Prostate gland (tissue), 2 donors: ENCODE data around the gene TMEM250. TPM values are rescaled to one million over a fixed set of nuclear protein-coding genes. Genes with fewer than 3 reads are reported as not detected.

Experiments
- DNase-seq: peaks from one replicate; pipeline ENCODE4 v3.0.0-alpha.2; 2019; ENCODE audit warnings: low spot score
- H3K27ac ChIP-seq, 2 donors: fragments of 200-600 bp; sonication (generic); 2 replicates each; pipeline ENCODE4 v1.5.1; 2017 to 2019
- H3K27me3 ChIP-seq: fragments of 200-600 bp; sonication (generic); replicated peaks from 2 replicates; pipeline ENCODE4 v1.5.1; 2019; ENCODE audit not compliant: insufficient read depth
- H3K36me3 ChIP-seq, 2 donors: fragments of 200-600 bp; sonication (generic); 1 replicate in 1 of 2; 2 replicates in 1 of 2; pipeline versions ENCODE4 v1.5.1 to v1.8.1; 2017 to 2019
- H3K4me1 ChIP-seq: fragments of 200-600 bp; sonication (generic); replicated peaks from 2 replicates; pipeline ENCODE4 v1.5.1; 2019
- H3K4me3 ChIP-seq, 2 donors: fragments of 200-600 bp; sonication (generic); 2 replicates each; pipeline ENCODE4 v1.5.1; 2017 to 2019
- H3K9me3 ChIP-seq: fragments of 200-600 bp; sonication (generic); 2 replicates; pipeline ENCODE4 v1.5.1; 2017
- POLR2A ChIP-seq: fragments of 450-650 bp; IDR thresholded peaks from one replicate; pipeline ENCODE4 v1.6.1; 2016; ENCODE audit warnings: antibody characterized with exemption, mild to moderate bottlenecking
- POLR2AphosphoS5 ChIP-seq: sonication (generic); formaldehyde crosslinking; IDR thresholded peaks from one replicate; pipeline ENCODE4 v1.6.1; 2017; ENCODE audit warnings: antibody characterized with exemption
- WGBS: methylation state at CpG from one replicate; pipeline ENCODE4 v1.1.5; 2018; 5-methylcytosine and 5-hydroxymethylcytosine counted together
- intact Hi-C: fragments of 100-400 bp; cut with DNase I; formaldehyde crosslinking; loops from one replicate; pipeline ENCODE4 v1.14.2; 2022
- total RNA-seq, 2 donors: library from RNA; depleted of rRNA; stranded (reverse); fragments of >200 nt; gene quantifications; one replicate each; pipeline ENCODE4 v1.1.0, GENCODE V29; 2016
- TF ChIP-seq, protein P1 (sequence below), 4 experiments: fragments of 200-600 bp in 2 of 4; fragments of 450-650 bp in 2 of 4; sonication (generic) in 2 of 4; IDR thresholded peaks; 1 replicate in 3 of 4; 2 replicates in 1 of 4; pipeline ENCODE4 v1.5.1; 2016 to 2019; ENCODE audit warnings: antibody characterized with exemption in 4 of 4, mild to moderate bottlenecking in 2 of 4, moderate library complexity in 2 of 4

TMEM250 gene
- total RNA-seq, 2 donors from 2014 or later, result 44.7 to 65.1 TPM

DNA sequence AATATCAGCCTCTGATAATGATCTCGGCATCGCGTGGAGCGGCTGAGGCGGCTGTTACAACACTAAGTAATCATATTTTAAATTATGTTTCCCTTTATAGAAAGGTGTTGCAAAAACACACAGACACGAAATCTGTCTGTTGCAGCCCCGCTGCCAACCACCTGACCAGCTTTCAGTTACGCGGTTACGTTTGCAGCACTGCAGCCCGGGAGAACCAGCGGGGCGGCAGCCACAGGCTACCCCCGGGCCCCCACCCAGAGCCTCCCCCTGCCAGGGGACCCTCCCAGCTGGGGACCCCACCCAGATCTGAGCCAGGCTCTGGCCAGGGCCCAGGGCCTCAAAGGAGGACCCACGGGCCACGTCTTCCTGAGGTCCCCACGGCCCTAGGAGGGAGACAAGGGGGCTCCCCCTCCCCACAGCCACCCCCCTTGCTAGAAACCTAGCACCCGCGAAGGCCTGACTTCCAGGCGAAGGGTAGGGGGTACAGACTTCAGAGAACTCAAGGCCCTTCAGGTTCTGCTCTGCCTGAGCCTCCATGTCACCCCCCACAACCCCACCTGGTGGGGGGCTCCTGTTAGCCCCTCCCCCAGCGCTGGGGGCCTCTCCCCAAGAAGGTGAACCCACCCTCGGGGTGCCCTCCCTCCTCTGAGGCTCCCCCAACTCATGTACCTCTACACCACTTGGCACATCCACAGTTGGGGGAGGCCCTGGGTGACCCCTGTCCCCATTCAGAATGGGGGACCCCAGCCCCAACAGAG lies 29.6 kb downstream of the TMEM250 start:
- peak overlapping the region; percentile 37 to 62 for H3K27ac ChIP-seq
- H3K4me1 ChIP-seq, result peaks cover 8% of the 10 kb centered on the region
- WGBS, result 37% methylated on average over 21 of the region's 22 CpGs
- H3K36me3 ChIP-seq, result no peaks in the 10 kb centered on the region
- TF ChIP-seq POLR2AphosphoS5 (no peak), POLR2A (no peak)
- TF ChIP-seq, protein P1, sequence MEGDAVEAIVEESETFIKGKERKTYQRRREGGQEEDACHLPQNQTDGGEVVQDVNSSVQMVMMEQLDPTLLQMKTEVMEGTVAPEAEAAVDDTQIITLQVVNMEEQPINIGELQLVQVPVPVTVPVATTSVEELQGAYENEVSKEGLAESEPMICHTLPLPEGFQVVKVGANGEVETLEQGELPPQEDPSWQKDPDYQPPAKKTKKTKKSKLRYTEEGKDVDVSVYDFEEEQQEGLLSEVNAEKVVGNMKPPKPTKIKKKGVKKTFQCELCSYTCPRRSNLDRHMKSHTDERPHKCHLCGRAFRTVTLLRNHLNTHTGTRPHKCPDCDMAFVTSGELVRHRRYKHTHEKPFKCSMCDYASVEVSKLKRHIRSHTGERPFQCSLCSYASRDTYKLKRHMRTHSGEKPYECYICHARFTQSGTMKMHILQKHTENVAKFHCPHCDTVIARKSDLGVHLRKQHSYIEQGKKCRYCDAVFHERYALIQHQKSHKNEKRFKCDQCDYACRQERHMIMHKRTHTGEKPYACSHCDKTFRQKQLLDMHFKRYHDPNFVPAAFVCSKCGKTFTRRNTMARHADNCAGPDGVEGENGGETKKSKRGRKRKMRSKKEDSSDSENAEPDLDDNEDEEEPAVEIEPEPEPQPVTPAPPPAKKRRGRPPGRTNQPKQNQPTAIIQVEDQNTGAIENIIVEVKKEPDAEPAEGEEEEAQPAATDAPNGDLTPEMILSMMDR (IDR thresholded peaks at IDR 0.05), result no peak
- intact Hi-C loops, result loop anchor here (2.0 to 5.0 kb wide), 2 partner anchors 22 to 33 kb away; no protein-coding TSS in a partner anchor
- no peak overlapping the region for H3K4me3 ChIP-seq
- no peaks in the 10 kb centered on the region for H3K9me3 ChIP-seq
- no peak for DNase-seq
- no peaks in the 10 kb centered on the region for H3K27me3 ChIP-seq

DNA sequence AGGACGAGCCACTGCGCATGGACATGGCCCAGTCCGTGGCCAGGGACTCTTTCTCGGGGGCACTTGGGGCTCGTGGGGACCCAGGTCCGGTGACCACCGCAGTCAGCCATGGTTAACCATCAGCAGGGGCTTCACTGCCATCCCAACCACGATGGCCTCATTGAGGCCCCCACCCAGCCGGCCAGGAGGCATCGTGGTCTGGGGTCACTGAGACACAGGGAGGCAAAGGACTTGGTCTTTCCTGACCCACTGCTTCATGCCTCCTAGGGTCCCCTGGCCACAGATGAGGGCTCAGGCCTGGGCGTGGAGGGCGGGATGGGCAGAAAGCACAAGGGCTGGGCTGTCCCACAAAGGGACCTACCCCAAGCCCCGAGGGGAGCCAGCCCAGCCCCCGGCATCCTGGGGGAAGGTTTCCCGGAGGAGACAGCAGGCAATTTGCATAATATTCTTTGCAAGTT lies 30.2 kb downstream of the TMEM250 start:
- Histone ChIP-seq H3K4me1 (peaks cover 8% of the 10 kb centered on the region), H3K4me3 (no peak overlapping the region), H3K27me3 (no peaks in the 10 kb centered on the region), H3K27ac (peak overlapping the region in 1 of 2 donors; percentile 62), H3K9me3 (no peaks in the 10 kb centered on the region), H3K36me3 (no peaks in the 10 kb centered on the region)
- intact Hi-C loops, result loop anchor here (2.0 to 5.0 kb wide), 2 partner anchors 22 to 34 kb away; no protein-coding TSS in a partner anchor
- DNase-seq, result no peak
- 36% methylated on average over 5 of the region's 15 CpGs for WGBS
- TF ChIP-seq, protein P1 (IDR thresholded peaks at IDR 0.05), result no peak
- TF ChIP-seq POLR2AphosphoS5 (no peak), POLR2A (no peak)

DNA sequence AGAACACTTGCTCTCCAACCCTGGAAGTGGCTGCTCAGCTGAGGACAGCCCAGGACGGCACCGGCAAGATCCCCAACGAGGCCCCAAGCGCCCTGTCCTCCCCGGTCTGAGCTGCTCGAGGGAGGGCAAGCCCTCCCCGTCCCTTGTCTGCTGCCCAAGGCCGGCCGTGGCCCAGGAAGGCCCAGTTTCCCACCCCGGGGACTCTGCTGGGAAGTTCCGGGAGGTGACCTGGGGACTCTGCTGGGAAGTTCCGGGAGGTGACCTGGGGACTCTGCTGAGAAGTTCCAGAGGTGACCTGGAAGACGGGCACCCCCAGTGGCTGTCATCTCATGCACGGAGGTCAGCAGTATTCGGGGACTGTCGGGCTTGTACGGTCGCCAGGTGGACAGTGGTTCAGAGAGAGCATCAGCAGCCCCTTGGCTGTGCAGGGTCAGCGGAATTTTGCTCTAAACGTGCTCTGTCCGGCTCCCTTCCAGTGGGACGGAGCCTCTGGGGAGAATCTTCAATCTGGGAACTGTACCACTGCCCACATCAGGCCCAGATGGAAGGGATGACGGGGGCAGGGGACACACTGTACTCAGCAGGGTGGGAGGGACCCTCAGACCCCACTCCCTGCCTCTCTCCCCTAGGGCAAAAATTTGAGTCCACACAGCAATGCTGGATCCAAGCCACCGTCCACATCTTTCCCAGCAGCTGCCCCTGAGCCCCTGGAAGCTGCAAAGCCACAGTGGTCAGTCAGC lies 30.8 kb downstream of the TMEM250 start:
- Histone ChIP-seq H3K27me3 (no peaks in the 10 kb centered on the region), H3K9me3 (no peaks in the 10 kb centered on the region), H3K4me1 (peaks cover 8% of the 10 kb centered on the region), H3K4me3 (no peak overlapping the region), H3K27ac (peak overlapping the region in 1 of 2 donors; percentile 62), H3K36me3 (no peaks in the 10 kb centered on the region)
- TF ChIP-seq POLR2AphosphoS5 (no peak), POLR2A (no peak)
- TF ChIP-seq, protein P1 (IDR thresholded peaks at IDR 0.05), result no peak
- no peak for DNase-seq
- 75% methylated on average over 24 of the region's 24 CpGs for WGBS
- intact Hi-C loops, result loop anchor here (2.0 to 5.0 kb wide), 2 partner anchors 23 to 34 kb away; no protein-coding TSS in a partner anchor

DNA sequence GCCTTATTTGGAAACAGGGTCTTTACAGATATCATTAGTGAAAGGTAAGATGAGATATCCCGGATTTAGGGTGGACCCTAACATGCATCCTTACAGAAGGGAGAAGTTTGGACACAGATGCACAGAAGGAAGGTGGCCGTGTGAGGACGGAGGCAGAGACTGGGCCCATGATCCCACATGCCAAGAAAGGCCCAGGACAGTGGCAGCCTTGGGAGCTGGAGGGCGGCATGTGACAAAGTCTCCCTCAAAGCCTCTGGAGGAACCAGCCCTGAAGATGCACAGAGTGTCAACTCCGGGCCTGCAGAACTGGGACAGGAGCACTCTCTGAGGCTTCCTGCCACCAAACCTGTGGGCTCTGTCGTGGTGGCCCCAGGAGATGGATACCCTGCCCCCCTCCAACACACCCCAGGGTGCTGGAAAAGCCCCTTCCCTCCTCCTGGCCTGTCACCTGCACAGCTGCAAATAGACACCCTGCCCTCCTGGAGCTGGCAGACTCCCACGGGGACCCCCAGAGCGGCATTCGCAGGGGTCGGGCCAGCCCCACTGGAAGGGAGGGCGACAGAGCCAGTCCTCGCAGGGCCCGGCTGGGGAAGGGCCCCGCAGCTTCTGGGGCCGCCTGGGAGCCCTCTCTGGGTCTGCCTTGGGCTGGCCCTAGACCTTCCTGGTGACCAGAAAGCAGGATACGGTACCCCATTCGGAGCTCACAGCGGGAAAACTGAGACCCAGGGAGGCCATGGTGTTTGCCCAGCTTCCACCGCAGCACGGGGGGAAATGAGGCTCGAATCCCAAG lies 31.5 kb downstream of the TMEM250 start:
- 88% methylated on average over 21 of the region's 21 CpGs for WGBS
- peaks cover 5% of the 10 kb centered on the region for H3K4me1 ChIP-seq
- H3K27me3 ChIP-seq, result no peaks in the 10 kb centered on the region
- intact Hi-C loops, result loop anchor here (5.0 kb wide), 1 partner anchor 35 kb away; no protein-coding TSS in a partner anchor
- no peaks in the 10 kb centered on the region for H3K9me3 ChIP-seq
- no peak for DNase-seq
- no peaks in the 10 kb centered on the region for H3K36me3 ChIP-seq
- no peak overlapping the region for H3K4me3 ChIP-seq
- H3K27ac ChIP-seq, result peak overlapping the region in 1 of 2 donors; percentile 62
- TF ChIP-seq POLR2A (no peak), POLR2AphosphoS5 (no peak)
- TF ChIP-seq, protein P1 (IDR thresholded peaks at IDR 0.05), result no peak
